ENCODE results near the gene PMFBP1.

Gene PMFBP1

DNA sequence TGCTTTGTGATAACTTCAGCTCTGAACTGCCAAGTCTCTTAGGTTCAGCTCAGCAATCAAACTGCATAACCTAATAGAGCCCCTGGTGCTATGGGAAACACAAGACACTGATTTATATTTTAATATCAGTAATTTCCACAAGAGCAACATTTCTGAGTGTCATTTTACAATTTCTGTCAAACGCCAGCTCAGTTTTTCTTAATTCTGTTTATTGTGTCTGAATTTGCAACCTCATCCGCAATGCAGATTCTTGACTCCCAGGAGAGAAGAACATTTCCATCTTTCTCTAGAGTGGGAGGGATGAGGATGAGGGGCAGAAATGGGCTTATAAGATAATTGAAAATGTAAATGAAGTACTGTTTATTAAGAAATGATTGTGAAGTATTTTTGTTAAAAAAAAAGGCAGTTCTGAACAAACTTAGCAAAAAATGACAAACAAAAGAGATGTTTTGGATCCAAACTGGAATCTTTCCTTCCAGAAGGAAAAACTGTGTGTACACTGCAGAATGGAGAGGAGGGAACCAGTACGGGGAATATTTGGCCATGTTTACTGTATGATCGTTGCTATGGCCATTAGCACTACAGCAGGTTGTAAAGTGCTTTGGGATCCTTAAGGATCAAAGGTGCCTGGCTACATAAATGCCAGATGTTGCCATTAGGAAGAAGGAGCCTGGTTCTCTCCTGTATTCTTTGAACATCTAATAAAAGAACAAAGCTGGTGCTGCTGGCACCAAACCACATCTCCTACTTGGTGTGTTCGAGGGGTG, 7.4 kb upstream of the PMFBP1 start:
- DNase-seq = no peak

DNA sequence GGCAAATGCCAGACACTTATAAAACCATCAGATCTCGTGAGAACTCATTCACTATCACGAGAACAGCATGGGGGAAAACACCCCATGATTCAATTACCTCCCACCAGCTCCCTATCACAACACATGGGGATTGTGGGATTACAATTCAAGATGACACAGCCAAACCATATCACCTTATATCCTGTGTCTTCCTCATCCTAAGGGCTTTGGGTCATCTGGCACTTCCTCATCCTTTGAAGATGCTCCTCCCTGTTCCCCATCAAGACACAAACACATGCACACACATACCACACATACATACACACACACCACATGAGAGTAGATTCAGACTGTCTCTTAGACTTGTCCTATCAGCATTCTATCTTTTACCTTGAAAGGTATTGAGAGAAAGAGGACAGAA, 2.8 kb upstream of the PMFBP1 start:
- no peak for DNase-seq

DNA sequence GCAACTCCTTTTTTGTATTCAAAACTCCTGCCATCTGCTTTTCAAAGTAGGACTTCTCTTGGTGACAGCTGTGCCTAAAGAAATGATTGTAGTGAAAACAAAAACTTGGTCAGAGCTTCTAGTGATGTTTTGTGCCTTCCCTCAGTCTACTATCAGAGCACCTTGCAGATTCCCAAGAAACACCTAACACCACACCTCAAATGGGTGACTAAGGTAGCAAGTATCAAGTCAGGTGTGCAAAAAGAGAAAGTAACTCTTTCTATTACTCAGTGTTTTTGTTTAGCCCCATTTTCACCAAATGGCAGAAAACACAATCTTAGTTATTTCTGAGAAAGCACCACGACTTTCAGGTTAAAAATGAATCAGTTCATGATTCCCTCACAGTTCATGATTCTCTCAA, 2.0 kb upstream of the PMFBP1 start:
- DNase-seq = no peak

DNA sequence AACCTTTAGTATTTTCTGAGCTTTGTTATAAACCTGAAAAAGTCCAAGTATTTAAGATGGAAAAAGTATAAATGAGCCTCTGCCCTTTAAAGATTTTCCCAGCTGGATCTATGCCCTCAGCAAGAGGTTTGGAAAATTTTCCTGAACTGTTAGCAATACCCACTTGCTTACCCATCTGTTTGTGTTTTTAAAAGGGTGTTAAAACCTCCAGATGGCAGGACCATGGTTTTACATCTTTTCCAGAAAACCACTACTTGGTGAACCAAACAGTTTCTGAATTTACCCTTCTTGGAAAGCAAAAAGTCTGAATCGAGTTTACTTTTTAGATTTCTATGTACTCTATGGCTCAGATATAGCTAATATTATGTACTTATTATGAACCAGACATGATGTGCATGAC, 719 bp downstream of the PMFBP1 start:
- no peak for DNase-seq

DNA sequence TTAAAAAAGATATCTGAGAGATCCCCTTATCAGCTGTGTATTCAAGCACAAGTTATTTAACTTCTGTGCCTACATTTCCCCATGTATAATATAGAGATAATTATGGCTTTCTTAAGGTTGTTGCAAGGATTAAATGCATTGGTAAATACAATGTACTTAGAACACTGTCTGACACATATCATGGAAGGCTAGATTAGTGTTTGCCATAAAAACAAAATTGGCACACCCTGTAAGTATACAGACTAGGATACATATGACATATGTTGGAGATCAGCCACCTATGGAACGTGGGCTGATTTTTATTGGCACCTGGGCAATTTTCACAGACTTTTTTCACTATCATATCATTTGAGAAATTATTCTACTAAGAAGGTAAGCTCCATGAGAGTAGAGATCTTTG, 2.2 kb downstream of the PMFBP1 start:
- DNase-seq = no peak

DNA sequence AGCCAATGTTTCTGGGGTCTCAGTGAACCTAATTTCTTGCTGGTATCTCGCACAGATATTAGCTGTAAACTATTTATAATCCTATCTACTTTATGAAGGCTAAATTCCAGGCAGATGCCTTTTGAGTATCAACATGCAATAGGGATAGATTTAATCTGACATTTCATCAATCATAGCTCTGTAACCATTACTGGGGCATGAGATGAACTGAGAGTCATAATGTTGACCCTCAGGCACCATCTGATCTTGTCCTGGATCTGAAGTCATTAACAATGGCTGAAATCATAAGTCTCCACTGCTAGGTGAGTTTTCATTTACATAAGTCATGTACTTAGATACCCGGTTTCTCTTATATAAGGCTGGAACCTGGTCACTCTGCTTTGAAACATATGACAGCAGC, 3.6 kb downstream of the PMFBP1 start:
- no peak for DNase-seq

DNA sequence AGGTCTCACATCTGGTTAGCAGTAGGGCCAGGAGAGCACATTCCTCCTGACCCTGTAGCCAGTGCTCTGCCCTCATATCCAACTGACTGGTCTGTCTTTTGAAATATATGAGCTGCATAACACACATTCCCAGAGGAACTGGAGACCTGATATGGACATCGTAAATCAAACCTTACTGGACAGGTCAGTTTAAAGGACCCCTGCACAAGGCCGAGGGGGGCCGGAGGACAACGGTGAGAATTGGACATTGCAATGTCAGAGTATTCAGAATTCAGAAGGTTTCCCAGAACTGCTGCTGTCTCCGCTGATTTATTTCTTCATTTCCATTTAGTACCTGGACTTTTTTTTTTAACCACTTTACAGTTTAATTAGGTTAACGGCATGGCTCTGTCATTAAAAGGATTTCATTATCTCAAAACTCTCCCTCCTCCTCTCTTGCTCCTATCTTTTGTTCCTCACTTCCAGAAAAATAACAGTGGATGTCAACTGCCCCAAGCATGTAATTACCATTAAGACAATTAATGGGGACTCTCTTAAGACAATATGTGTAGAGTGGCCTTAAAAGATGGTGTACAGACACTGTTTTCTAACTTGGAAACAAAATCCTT, 4.9 kb downstream of the PMFBP1 start:
- no peak for DNase-seq

DNA sequence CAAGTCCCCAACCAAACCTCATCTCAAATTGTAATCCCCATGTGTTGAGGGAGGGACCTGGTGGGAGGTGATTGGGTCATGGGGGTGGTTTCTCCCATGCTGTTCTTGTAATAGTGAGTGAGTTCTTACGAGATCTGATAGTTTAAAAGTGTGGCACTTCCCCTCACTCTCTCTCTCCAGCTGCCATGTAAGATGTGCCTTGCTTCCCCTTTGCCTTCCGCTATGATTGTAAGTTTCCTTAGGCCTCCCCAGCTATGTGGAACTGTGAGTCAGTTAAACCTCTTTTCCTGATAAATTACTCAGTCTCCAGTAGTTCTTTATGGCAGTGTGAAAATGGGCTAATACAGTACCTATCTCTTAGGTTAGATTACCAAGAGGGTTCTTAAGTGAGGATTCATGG, 5.8 kb downstream of the PMFBP1 start:
- DNase-seq = no peak

DNA sequence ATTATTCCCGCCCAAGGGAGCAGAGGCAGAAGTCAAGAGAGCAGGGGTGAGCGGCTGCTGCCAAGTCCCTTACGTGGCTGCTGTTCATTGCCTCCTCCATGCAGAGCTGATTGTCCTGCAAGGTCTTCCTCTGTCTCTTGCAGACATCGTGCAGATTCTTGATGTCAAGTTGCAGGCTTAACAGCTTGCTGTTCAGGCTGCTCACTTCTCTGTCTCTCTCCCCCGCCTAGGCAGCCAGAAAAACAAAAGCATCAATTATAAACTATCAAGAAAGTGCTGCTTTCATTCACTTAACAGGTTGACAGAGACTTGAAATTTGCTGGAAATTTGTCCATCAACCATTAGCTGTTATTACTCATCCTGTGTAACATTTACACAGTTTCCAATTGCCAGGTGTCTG, 7.3 kb downstream of the PMFBP1 start:
- no peak for DNase-seq

DNA sequence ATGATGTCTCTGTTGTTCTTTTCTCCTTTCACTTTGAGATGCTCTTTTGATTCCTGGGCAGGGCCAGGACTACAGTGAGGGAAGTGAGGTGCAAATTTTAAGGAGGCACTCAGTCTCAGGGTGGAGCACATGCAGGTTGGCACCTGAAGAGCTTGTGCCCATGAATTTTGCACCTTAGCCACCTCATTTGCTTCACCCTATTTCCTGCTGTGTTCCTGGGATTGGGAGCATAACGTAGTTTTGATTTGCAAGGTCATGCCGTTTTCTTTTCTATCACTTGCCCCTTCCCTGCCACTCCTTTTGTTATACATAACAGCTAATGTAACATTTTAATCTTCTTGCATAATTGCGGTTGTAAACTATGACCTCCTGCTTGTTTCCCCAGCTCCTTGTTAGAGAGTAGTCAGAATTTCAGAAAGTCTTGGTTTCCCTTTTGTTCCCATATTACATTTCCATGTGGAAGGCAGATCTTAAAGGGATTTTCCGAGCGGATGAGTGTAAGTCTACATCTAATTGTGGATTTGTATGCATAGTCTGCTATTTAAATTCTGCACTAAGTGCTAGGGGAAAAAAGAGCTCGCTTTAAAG, 9.8 kb downstream of the PMFBP1 start:
- no peak for DNase-seq

DNA sequence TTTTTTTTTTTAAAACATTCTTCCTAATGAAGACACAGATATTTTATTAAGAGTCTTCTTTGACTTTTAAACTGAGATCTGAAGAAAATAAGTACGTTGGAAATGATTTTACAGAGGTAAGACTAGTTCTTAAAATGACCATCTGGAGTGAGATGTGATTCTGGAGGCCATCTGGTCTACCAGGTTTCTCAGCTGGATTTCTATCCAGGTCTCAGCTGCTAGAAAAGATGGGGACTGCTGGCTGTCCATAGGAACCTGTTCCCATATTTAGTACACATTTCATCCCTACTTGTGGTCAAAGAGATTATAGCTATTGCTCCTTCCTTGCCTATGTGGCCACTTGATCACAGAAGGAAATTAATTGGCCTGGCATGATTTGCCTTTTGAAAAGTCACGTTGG, 12.2 kb downstream of the PMFBP1 start:
- no peak for DNase-seq

DNA sequence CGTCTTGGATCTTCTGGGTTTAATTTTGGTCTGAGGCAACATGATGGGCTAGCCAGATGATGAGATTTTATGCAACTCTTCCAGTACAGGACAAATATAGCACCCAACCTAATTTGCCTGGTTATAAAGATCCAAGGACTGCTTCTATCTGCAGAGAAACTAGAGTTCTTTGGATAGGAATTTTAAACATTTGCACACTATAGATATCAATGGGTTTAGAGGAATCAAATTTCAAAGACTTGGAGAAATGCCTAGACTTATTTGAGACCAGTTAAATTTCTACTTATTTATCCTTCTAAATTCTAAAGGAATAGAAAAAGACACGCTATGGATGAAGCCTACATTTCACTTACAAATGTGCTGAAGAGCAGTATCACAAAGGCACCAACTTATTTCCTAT, 12.6 kb downstream of the PMFBP1 start:
- DNase-seq = no peak

DNA sequence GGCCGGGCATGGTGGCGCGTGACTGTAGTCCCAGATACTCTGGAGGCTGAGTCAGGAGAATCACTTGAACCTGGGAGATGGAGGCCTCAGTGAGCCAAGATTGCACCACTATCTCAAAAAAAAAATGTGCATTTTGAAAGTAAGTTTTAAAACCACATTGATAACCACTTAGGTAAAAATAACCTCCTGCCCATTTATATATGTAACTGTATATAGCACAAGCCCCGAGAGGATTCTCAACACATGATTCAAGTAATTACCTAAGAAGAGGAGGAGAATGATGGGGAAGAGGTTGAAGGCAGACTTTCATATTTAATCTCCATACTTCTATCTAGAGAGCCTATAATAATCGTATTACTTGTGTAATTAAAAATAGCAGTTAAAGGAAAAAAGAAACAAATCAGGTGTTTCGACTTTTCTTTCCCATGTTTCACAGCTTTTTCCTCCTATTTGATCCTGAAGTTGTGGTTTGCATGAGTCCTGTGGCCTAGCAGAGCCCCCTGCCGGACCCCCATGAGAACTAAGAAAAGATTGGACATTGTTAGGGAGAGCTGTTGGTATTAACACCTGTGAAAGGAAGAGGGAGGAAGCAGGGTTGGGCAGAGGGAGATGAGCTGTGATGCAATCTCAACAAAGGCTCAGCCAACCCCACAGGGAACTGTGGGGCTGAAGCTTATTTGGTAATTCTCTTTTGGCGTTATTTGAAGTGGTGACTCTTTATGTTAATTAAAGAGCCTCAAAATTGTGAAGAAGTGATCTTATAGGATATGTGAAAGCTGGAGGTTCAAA, 22.1 kb downstream of the PMFBP1 start:
- DNase-seq = no peak

DNA sequence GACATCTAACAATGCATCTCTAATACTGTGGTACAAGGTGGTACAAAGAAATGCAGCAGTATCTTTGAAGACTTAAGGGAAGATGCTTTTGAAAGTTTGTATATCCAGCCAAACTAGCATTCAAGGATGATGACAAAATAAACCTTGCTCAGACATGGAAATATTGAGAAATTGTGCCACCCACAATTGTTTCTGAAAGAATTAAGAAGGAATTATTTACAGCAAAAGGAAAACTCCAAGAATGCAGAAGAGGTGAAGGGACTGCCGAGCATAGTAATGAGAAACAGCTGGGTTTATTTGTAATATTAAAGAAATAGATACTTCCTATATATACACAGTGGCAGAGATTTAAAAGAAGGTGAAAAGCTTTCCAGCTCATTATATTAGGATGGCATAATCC, 29.5 kb downstream of the PMFBP1 start:
- DNase-seq = no peak

DNA sequence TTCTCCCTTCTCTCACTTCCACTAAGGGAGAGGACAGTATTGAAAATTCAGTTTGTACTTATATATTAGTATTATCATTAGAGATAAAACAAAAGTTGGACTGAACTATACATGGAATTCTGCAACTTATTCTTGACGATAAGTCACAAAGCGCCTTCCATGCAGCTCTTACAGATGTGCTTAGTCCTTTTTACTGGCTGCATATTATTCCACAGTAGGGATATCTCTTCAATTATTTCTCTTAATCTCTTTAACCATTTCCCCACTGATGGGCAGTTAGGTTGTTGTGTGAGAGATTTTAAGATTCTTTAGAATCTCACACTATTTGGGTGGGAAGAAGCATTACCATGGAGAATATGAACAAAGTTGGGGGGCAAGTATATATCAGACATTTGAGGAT, 32.0 kb downstream of the PMFBP1 start:
- DNase-seq = no peak

DNA sequence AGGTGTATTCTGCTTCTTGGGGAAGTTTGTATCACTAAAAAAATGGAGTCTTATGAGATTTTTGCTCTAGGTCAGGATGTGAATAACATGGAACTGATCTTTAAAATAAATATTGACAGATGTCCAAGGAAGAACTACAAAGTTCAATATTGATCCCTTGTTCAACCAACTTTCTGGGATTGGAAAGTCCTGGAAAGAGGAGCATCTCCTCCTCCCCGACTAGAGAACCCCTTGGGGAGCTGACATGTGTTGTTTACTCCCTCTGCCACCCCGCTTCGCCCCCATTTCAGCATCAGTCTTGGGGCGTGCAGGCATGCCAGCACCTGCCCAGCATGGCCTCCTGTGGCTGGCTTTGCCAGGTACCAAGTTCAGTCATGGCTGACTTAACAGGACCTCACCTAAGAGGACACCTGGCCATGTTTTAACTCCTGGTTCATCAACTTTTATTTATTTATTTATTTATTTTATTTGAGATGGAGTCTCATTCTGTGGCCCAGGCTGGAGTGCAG, 33.8 kb downstream of the PMFBP1 start:
- DNase-seq = no peak

DNA sequence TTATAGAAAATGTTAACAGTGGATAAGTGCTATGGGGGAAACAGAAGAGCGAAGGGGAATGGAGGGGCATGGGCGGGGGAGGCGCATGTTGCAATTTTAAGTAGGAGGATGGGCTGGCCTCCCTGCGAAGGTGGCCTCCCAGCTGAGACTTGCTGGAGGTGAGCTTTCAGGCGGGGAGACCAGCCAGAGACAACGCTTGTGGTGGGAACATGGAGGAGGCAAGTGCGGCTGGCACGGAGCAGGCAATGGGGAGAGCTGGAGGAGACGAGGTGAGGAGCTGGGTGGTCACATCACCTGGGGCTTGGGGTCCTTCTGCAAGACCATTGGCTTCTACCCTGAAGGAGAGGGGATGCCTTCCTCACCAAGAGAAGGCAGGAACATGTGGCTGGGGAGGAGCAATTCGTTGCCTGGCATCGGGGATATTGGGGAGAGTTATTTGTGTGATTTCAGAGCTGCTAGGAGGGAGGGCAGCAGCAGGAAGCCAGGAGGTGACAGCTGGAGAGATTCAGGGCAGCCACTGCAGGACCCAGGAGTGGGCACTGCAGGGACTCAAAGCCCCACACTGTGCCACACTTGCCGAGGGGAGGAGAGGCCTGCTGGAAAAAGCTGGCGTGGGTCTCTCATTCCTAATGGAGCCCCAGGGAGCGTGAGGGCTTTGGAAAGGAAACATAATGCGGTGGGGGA, 34.4 kb downstream of the PMFBP1 start:
- DNase-seq = no peak

DNA sequence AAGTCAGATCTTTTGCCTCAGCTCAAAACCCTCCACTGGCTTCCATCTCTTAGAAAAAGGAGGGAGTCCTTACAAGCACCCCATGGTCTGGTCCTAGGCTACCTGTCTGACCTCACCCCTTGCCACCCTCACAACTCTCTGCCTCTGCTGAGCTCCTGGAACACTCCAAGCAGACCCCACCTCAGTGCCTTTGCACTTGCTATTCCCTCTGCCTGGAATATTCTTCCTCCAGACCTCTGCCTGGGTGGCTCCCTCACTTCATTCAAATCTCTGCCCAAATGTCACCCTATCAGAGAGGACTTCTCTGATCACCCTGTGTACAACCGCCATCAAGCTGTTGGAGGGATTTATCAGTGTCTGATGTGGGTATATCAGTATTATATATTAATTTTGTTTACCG, 37.4 kb downstream of the PMFBP1 start:
- DNase-seq = no peak

DNA sequence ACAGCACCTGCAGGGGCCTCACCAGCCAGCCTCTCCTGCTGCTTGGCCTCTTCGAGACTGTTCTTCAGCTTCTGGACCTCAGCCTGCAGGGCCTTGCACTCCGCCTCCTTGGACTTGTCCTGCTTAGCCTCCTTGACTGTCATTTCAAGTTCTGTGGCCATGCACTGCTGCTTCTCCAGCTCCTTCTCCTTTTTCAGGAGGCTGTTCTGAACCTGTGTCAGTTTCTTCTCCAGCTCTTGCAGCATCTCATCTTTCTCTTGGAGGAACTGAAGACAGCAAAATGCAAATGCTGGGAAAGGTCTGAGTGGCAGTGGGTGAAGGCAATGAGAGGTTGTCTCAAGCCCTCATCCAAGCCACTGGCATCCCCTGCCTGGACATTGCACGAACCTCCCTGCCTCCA, 39.2 kb downstream of the PMFBP1 start:
- no peak for DNase-seq

DNA sequence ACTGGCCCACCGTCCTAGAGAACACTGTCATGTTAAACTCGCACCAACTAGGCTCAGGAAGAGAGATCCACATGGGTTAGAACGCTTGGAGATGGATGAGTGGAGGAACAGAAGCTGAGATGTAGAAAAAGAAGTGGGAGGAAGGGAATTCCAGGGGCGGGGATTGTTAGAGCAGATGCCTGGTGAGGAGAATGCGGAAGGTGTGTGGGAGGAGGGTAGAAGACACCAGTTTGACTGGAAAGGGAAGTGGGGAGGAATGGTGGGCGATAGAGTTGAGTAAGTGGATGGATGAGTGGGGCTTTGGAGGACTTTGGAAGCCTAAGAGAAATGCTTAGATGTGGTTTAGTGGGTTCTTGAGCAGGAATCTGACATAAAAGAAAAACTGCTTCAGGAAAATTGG, 40.9 kb downstream of the PMFBP1 start:
- no peak for DNase-seq

DNA sequence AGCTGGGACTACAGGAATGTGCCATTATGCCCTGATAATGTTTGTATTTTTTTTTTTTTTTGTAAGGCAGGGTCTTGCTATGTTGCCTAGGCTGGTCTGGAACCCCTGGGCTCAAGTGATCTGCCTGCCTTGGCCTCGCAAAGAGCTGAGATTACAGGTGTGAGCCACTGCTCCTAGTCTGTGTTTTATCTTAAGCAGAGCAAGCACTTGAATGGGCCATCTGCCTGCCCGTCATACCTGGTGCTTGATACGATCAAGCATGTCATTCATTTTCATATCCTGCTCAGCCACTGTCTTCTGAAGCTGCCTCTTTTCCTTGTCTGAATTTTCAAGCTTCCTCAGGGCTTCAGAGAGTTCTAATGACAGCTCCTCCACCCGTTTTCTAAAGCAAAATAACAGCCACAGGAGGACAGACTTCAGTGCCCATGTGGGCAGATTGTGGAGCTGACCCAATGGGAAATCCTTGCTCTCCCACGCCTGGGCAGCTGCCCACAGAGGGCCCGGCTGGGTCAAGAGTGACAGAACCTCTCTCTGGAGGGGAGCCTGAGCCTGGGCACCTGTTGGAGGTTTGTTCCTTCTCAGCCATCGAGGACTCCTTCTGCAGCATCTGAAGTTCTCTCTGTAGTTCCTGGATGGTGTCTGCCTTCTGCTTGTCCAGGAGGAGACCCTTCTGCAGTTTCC, 41.8 kb downstream of the PMFBP1 start:
- DNase-seq = no peak

DNA sequence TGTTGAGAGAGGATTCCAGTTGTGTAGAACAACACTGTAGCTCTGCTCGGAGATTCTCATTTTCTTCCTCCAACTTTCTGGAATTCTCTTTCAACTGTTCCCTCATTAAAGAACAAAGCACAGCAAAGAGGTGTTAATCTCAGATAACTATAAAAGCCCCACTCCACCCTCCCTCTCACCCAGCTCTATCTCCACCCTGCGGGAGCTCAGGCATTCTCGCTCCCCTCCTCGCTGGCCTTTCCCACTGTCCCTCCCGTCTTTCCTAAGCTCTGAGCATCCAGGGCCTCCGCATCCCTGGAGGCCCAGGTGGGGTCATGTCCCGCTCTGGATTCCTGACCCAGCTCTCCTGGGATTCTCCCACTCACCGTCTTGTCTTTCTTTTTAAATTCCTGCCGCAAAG, 43.3 kb downstream of the PMFBP1 start:
- no peak for DNase-seq

DNA sequence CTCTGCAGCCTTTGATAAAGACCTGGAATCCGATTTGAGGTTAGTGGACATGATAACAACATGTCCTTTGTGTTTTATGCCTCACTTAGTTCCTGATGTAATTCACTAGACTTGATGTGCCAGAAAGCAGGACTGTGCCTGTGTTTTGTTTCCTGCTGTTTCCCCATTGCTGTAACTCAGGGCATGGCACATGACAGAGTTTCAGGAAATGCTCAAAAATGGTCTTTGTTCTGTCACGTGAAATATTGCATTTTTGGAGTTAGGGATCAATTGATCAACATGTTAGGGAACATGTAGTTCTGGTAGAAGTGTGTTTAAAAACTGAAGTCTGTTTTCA, 45.6 kb downstream of the PMFBP1 start:
- DNase-seq = no peak

Data from stimulated activated naive CD4-positive, alpha-beta T cell treated with Interleukin-2 at 50 U/mL for 16 hours (primary cell).